Heart left ventricle (tissue), 13 donors: Measurements from ENCODE around the gene ELFN2.

Experiments used
- POLR2A ChIP-seq, 2 donors: fragments of 450-650 bp; IDR thresholded peaks; one replicate each; pipeline ENCODE4 v1.6.1; 2017; ENCODE audit warnings: antibody characterized with exemption in 2 of 2, mild to moderate bottlenecking in 2 of 2, moderate library complexity in 2 of 2
- TF ChIP-seq, protein P1 (sequence below), 12 donors: fragments of 200-600 bp; sonication (generic) in 4 of 12; IDR thresholded peaks; one replicate each; pipeline versions ENCODE4 v1.5.0 to v1.8.0; 2018 to 2022; ENCODE audit warnings: antibody characterized with exemption in 12 of 12, mild to moderate bottlenecking in 5 of 12
- donor health status: ischemic (EF 13 %, LVEDD 7.1; RV severe dilation, severe dysfunction).
- donor health status: DM: no; HTN: yes; CAD: no.
- donor health status: DM: no; HTN: no; CAD: no.
- donor health status: ischemic (EF 25% LVEDD 6.9; RV normal size, moderate dysfunction).
- donor health status: ischemic (EF 25% LVEDD 5.7; RV mildly dilated, moderate dysfunction).
- donor health status: ischemic (EF 35%, LVEDD 5.7; RV mildly dilated, moderate dysfunction).
- donor health status: nonischemic (EF 11% LVEDD 7.7; RV severe dilation, severe dysfunction).
- donor health status: DM: yes; HTN: yes; CAD: no.
- donor health status: PGD.
- donor health status: ischemic (EF 29% LVEDD 5.4; RV normal size, mild dysfunction).
- donor health status: nonischemic (EF 23%, LVEDD 6.1; RV moderate dilation, normal function).

DNA sequence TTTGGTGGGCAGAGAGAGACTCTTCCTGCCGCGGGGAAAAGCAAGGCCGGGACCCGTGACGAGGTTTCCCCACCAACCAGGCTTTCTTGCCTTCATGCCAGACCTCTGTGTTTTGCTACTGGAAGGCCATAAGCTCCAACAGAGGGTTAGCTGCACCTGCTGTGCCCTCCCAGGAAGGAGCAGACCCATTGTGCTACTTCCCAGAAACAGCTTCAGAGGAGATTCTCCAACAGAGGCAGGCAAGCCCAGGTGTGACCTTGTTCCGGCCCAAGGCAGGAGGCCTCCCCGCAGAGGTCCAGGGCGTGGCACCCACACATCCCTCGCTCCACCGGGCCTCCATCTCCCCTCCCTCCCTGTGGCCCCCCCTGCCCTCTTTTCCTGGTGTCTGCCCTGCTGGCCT lies 57.8 kb downstream of the ELFN2 start:
- TF ChIP-seq, protein P1, sequence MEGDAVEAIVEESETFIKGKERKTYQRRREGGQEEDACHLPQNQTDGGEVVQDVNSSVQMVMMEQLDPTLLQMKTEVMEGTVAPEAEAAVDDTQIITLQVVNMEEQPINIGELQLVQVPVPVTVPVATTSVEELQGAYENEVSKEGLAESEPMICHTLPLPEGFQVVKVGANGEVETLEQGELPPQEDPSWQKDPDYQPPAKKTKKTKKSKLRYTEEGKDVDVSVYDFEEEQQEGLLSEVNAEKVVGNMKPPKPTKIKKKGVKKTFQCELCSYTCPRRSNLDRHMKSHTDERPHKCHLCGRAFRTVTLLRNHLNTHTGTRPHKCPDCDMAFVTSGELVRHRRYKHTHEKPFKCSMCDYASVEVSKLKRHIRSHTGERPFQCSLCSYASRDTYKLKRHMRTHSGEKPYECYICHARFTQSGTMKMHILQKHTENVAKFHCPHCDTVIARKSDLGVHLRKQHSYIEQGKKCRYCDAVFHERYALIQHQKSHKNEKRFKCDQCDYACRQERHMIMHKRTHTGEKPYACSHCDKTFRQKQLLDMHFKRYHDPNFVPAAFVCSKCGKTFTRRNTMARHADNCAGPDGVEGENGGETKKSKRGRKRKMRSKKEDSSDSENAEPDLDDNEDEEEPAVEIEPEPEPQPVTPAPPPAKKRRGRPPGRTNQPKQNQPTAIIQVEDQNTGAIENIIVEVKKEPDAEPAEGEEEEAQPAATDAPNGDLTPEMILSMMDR (IDR thresholded peaks at IDR 0.05), result no peak
- no peak for TF ChIP-seq POLR2A (IDR thresholded peaks at IDR 0.05)
